ENCODE measurements around the gene MRPL14.
"Not testable (repeated sequence)": the region's sequence is repeated elsewhere in the genome, so short reads cannot be mapped to it uniquely, and the experiment has no call there.

Gene MRPL14

DNA sequence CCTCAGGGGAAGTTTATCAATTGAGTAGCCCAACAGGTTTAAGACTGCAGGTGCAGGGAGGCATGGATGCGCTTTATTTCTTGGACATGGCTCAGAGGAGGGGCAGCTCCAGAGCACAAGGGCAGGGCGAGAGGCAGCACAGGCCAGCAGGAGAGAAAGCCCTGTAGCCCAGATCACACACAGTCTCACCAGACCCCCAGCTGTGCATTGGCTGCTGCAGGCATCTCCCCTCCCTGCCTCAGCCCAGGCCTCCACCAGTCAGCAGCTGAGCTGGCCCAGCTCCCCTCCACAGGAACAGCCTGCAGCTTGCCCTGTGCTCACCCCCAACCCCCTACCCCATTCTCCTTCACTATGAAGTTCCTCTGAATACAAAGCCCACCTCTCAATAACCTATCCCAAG is 24.7 kb downstream of the MRPL14 start:
- no peak for DNase-seq (ENCODE audit: low read depth, low spot score)

DNA sequence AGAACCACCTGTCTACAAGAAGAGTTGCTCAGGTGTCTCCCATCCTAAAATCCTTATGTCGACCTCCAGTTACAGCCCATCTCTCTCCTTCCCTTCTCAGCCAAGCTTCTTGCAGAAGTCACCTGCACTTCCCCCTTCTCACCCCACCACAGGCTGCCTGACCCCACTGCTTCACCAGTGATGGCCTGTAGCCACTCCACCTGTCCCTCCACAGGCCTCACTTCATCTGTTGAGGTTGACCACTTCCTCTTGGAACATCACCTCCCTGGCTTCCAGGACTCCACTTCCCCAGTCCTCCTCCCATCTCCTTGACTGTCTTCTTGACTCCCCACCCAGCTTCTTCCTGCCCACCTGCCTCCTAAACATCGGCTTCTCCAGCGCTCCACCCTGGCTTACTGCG is 25.4 kb downstream of the MRPL14 start:
- no peak for DNase-seq (ENCODE audit: low read depth, low spot score)

DNA sequence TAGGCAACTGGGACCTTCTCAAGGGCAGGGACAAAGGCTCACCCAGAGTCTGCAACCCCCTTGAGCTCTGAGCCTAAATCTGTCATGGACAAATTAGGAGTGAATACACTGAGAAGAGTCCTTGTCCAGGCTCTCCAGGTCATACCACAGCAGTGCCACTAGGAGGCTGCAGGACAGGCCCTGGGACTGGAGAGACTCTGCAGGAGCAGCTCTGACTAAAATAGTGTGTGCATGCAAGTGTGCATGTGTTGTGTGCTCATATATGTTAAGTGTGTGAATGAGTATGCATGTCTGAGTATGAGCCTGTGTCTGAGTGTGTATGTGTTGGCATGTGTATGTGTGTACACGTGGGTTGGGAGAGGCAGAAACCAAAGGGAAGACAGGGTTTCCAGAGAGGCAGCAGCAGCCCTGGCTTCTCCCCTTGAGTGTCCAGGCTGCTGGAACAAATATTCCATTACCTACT is 27.1 kb downstream of the MRPL14 start:
- DNase-seq (ENCODE audit: low read depth, low spot score), result no peak

DNA sequence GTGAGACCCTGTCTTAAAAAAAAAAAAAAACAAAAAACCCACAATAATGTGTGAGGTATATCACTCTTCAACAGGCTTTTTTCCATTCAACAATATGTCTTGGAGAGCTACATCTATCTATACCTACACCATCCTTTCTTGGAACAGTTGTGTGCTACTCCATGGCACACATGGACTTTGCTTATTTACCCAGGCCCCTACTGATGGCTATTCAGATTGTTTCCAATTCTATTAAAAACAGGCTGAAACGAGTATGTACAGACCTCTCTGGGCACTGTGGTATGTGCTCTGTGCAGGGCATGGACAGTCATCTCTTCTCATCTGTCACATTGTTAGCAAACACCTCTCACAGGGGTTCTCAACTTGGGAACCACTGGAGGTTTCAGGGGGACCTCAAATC is 28.1 kb downstream of the MRPL14 start:
- no peak for DNase-seq (ENCODE audit: low read depth, low spot score)

DNA sequence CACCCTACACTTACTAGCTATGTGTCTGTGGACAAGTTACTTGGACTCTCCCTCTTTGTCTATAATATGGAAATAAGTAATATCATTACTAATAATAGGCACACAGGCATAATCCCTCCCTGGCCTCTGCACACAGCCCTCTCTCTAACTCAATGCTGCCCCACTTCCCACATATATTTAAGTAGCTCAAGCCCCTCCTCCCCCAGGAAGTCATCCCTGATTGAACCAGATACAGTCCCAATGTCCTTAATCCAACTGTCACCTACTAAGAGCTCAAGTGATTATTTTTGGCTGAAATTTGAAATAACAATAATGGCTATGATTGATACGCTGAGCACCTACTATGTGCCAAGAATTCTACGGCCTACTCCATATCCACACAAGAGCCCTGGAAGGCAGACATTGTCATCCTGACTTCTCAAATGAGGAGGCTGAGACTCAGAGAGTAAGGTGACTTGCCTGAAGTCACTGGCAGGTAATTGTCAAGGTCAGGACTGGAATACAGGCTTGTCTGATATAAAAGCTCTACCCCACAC is 29.4 kb downstream of the MRPL14 start:
- DNase-seq (ENCODE audit: low read depth, low spot score), result no peak

DNA sequence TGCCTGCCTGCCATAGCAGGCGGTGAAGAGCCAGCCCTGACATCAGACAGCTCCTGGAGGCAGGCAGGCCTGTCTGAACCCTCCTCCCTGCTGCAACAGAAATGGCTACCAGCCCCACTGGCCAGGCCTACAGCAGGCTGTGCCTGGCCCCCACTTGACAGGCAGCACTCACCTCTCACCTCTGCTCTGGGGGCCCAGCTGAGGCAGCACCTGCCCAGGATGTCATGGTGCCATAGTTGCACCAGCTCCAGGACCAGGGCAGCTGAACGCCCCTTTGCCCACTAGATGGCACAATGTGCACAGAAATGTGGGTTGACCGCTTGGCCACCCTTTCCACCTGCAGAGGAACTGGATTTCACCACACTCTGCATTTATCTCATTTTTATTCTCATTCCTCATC is 30.6 kb downstream of the MRPL14 start:
- DNase-seq (ENCODE audit: low read depth, low spot score), result no peak

DNA sequence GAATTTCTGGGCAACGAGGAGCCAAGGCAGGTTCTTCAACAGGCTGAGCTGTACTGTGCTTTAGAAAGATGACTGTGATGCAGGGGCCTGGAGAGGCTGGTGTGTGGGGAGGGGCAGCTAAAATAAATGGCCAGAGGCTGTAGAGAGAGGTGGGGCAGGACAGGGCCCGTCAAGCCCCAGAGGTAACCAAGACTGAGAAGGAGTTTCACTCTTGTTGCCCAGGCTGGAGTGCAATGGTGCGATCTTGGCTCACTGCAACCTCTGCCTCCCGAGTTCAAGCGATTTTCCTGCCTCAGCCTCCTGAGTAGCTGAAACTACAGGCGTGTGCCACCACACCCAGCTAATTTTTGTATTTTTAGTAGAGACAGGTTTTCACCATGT is 32.0 kb downstream of the MRPL14 start:
- DNase-seq (ENCODE audit: low read depth, low spot score), result not testable (repeated sequence)

DNA sequence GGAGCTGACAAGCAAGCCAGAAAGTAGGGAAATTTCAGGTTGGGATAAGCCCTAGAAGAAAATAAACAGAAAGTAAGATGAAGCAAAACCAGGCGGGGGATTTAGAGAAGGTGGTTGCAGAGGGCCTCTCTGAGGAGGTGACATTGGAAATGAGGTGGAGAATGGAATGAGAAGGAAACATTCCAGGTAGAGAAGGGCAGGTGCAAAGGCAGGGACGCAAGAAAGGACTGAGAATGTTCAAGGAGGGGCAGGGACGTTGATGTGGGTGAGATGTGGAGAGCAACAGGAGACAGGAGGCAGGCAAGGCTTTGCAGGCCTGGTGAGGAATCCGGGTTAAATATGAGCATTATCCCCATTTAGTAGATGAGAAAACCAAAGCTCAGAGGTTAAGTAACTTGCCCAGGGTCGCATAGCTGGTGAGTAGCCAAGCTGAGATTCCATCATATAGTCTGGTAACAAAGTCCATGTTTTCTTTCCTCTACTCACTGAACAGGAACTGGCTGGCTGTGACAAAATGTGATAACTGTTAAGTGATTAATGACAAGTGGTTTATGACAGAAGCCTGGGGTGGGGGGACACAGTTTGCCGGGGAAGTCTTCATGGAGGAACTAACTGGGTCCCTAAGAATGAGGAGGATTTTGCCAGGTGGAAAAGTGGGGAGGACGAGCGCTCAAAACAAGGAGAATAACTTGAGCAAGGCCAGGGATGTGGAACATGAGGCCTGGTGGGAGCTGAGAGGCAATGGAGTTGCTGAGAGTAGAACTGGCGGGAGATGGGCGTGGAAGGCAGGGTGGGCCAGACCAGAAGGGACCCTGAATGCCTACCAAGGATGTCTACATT is 32.6 kb downstream of the MRPL14 start:
- no peak for DNase-seq (ENCODE audit: low read depth, low spot score)

DNA sequence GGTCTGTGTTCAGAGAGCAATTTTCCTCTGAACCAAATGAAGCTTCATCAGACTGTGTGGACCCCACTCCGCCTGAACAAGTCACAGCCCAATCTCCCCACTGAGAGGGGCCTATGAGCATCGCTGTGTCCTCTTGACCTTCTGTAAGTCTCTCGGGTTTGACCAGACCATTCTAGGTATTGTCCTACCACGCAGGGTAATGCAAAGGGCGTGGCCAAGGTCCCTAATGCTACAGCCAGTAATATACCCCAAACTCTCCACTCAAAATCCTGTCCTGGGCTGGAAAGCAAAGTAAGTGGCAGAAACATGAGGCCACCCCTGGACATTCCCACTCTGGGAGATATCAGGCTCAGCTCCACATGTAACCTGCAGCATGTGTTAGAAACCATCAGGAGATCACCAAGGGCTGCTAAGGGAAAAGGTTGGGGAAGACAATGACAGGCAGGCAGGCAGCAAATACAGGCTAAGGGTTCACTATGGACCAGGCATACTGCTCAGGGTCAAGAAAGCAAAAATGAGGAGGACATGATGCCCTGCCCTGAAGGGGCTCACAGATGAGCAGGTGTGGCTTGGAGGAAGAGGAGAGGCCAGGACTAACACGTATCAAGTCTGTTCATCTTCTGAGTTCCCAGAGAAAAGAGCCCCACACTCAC is 33.4 kb downstream of the MRPL14 start:
- DNase-seq (ENCODE audit: low read depth, low spot score), result no peak

DNA sequence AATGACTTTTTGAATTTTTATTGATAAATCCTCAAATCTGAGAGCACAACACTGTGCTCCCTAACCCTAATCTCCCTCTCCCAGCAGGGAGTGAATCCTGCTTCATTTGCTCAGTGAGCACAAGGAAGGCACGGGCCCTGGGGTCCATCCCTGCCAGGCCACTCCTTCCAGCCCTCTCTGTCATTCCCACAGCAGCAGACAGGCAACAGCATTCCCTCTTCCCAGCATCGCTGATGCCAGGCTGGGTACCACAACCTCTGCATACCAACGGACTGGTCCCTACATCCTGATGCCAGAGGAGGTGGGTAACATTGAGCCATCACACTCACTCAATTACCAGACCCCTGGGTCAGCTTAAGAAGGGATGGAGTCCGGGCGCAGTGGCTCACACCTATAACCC is 34.2 kb downstream of the MRPL14 start:
- DNase-seq (ENCODE audit: low read depth, low spot score), result no peak

DNA sequence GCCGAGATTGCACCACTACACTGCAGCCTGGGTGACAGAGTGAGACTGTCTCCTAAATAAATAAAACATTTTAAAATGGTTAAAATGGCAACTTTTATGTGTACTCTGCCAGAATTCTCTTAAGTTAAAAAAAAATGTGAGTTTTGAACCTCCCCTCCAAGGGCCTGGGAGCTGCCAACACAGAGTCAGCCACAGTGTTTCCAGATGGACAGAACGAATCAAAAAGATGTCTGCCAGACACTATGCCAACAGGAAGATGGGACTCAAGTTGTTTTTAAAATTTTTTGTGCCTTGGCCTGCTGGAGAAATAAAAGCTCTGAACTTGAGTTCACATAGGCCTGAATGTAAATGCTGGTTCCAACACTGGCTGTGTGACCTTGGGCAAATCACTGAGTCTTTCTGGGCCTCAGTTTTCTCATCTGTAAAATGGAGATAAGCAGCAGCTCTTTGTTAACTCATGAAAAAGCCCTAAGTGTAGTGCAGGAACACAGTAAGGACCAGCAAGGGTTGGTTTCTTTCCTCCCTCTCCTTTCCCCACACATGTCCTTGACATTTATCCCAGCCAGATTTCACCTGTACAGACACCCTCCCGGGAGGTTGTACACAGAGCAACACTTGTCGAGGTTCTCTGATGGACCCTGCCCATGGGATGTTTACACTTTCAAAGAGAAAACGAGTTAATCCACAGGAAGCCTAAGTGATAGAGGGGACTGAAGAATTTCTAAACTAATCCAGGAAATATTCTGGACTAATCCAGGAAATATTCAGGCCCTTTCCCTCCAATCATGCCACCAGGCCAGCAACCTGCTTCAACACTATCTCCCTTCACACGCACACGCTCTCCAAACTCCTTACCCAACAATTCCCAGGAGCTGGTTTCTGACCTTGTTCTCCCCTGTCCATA is 35.0 kb downstream of the MRPL14 start:
- DNase-seq (ENCODE audit: low read depth, low spot score), result no peak

DNA sequence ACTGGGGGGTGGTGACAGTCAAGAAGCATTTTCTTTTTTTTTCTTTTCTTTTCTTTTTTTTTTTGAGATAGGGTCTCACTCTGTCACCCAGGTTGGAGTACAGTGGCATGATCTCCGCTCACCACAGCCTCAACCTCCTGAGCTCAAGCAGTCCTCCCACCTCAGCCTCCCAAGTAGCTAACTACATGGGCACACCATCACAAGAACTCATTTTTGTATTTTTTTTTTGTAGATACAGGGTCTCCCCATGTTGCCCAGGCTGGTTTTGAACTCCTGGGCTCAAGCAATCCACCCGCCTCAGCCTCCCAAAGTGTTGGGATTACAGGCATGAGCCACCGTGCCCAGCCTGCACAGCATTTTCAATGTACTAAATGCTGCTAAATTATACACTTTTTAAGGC is 35.9 kb downstream of the MRPL14 start:
- not testable (repeated sequence) for DNase-seq (ENCODE audit: low read depth, low spot score)

DNA sequence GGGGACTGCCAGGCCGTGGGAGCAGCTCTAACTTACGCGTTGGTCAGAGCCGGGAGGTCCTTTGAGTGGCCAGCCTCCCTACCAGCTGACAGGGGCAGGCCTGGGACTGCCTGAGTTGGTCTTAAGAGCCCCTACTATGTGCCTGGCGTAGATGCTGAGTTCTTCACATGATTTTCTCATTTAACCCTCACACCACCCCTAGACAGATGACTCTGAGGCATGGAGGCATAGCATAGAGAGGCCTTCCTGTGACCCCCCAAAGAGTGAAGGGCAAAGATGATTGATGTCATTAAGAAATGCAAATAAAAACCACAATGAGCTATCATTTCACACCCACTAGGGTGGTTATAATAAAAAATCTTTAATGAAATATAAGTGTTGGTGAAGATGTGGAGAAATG is 36.8 kb downstream of the MRPL14 start:
- DNase-seq (ENCODE audit: low read depth, low spot score), result no peak

DNA sequence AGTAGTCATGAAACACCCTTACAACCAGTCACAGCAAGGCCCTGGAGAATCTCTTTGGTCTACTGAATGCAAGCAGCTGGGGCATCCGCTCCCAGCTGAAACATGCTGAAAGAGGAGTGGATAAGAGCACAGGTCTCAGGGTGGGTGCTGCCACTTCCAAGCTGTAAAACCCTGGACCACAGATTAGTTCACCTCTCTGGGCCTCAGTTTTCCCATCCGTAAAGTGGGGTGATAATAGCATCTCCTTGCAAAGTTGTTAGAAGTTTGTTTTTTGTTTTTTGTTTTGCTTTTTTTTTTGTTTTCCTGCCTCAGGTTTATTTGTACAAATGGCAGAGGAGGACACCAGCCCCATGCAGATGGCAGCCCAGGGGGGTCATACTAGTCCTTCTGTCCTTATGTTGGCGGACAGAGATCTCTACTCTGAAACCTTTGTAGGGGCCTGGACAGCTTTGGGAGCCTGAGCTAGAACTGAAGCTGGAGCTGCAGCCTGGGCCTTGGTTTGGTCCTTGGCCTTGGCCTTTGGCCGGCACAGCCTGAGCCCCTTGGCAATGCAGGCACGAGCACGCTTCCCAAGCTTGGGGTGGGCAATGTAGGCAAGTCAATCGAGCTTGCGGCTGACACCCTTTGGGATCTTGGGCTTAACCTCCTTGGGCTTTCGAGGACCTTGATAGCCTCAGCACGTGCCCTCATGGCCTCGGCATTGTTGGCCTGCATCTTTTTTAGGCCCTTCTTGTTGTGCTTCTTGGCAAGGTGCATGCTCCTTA is 38.2 kb downstream of the MRPL14 start:
- no peak for DNase-seq (ENCODE audit: low read depth, low spot score)

DNA sequence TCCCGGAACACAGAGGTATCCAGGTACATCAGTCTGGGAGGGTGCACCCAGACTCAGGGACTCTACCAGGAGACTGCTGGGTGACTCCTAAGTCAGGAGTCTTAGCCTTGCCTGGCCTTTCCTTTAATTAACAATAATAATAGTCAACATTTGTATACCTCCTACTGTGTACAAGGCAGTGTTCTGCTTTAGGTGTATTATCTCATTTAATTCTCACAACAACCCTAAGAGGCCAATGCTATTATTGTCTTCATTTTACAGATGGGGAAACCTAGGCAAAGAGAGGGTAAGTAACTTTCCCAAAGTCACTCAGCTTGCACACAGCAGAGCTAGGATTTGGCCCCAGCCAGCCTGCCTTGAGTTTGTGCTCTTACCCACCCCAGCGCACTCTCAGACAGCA is 39.6 kb downstream of the MRPL14 start:
- no peak for DNase-seq (ENCODE audit: low read depth, low spot score)

DNA sequence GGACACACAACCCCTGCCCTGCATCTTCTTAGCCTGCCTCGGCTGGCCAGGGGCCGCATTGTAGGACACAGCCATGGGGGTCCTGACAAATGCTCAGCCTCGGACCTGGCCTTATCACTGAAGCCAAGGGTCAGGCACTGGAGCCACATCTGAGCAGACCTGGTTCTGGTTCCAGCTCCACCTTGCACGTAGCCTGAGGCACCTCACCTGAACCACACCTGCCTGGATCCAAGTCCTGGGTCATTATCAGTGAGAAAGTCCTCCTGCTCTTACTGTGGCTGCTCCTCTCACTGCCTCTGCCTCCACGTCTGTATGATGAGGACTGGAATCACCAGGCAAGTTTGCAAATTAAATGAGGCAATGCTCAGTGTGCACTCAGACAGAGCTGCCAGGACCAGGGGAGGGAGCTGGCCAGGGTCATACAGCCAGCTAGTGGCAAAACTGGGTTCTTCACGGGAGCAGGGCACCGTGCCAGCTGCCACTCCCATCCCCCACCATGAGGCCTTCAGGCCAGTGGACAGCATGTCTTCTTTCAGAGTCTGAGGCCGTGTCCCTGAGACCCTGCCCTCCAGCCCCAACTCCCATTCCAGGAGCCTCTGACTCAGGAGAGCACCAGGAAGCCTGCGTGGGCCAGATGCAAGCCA is 40.2 kb downstream of the MRPL14 start:
- no peak for DNase-seq (ENCODE audit: low read depth, low spot score)

DNA sequence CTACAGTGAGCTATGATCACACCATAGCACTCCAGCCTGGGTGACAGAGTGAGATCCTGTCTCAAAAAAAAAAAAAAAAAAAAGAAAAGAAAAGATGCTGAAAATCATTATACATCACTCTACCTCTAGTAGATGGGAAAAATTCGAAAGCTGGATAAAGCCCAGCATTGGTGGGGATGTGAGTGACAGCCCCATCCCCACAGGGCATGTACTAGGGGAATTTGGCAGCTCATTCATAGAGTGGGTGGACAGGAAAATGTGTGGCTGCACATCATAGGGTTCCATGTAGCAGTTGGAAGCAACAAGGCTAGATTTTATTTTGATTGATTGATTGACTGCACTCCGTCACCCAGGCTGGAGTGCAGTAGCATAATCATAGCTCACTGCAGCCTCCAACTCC is 42.0 kb downstream of the MRPL14 start:
- no peak for DNase-seq (ENCODE audit: low read depth, low spot score)

DNA sequence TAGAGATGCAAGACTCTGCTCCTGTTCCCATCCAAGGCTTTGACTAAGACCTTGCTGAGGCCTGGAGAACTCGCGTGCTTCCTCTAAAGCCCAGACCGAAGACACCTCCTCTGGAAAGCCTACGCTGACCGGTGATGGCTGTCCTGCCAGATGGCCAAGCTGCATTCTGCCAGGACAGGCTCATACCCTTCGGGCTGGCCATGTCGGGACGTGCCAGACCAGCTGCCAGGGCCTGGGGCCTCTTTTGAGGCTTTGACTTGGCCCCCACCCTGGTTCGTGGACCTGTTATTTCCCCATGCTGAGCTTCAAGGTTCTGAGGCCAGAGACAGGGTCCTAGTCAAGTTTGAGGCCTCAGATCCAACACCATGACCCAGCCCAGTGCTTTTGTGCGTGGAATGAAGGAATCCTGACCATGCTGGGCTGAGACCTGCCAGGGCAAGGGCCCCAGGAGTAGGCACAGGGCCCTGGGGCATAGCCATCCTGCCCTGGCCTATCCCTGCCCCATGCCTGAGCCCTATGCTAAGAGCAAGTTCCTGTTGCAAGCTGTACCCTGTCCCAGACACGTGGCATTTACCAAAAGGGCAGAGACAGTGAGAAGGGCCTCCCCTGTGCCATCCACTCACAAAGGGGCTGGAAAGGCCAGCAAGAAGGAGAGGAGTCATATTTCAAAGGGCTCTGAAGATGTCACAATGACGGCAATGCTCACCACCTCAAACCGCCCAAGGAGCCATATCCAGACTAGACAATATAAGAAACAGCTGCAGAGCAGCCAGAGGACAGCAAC is 42.8 kb downstream of the MRPL14 start:
- no peak for DNase-seq (ENCODE audit: low read depth, low spot score)

DNA sequence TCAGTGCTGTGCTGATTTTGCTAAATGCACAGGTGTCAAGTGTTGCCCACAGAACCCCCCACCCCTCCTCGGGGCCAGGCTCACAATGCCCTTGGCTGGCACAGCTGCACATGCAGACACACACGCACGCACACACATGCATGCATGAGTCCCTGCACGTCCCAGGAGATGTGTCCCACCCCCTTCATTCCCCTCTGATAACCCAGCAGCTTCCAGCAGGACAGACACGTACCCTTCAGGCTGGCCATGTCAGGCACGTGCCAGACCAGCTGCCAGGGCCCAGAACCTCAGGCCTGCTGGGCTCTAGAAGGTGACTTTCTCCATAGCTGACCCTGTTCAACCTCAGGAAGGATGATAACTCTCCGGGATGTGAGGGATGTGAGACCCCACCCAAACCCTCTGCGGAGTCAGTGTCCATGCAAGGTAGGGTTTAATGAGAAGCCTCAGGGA is 44.4 kb downstream of the MRPL14 start:
- DNase-seq (ENCODE audit: low read depth, low spot score), result no peak

DNA sequence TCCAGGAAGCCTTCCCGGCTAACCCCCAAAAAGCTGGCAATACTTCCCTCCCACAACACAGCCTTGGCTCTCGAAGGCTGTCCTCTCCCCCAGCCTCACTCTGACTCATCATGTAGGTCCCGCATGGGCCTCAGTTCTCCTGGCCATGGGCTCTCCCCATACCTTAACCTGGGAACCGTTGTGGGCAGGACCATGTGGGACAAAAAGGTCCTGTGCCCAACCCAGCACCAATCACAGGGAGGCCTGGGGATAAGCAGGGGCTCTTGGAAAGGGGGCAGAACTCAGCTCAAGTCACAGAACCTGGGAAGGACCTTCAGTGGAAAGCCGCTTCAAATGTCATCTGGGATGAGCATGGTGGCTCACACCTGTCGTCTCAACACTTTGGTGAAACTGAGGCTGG is 45.5 kb downstream of the MRPL14 start:
- no peak for DNase-seq (ENCODE audit: low read depth, low spot score)

Data from smooth muscle cell of the brain vasculature (primary cell).